IMR-90 (cell line): Measurements from ENCODE around the gene CMBL. TPM values are rescaled to one million over a fixed set of nuclear protein-coding genes. Genes with fewer than 3 reads are reported as not detected.

Source experiments
- ELK1 ChIP-seq: fragments of 150-350 bp; IDR thresholded peaks from 2 replicates; pipeline ENCODE4 v1.6.1; 2016; ENCODE audit warnings: low read depth, mild to moderate bottlenecking, low read length, moderate library complexity, borderline replicate concordance
- polyA plus RNA-seq, 3 experiments: library from polyadenylated mRNA; depleted of rRNA; stranded (reverse); fragments of >200 nt; gene quantifications; 2 replicates each; pipeline ENCODE4 v1.2.3, GENCODE V29; 2012; ENCODE audit warnings: low replicate concordance in 1 of 3
- total RNA-seq: library from RNA; depleted of rRNA; stranded (reverse); fragments of >200 nt; gene quantifications from 2 replicates; pipeline ENCODE4 v1.2.3, GENCODE V29; 2012

The CMBL gene
- total and polyA plus RNA-seq, 2 of the 4 experiments (the other 2 are of a cell fraction) = 5.0 to 26.3 TPM

GRCh38 chr5:10249948-10250805, 57.5 kb downstream of the CMBL start, which contains the start of gene CCT5 (continued):
- TF ChIP-seq ELK1 = no peak
